ENCODE measurements around the gene BRSK2. TPM values are rescaled to one million over a fixed set of nuclear protein-coding genes. Genes with fewer than 3 reads are reported as not detected.

BRSK2 gene
- total RNA-seq, 1 experiment from 2014 or later: 23.6 TPM

- DNase-seq: no peak
- Histone ChIP-seq H3K36me3 (replicated peaks; ENCODE audit: control insufficient read depth, insufficient read depth, low read length) (peaks cover 2% of the 10 kb centered on the region; the same call in 1 of the 2 replicates), H3K4me3 (ENCODE audit: insufficient read depth, low read depth, low read length) (no peak overlapping the region), H3K27me3 (ENCODE audit: control insufficient read depth, insufficient read depth, low read length) (no peaks in the 10 kb centered on the region)
These were observed 87.4 kb downstream of the BRSK2 start for GRCh38 chr11:1476940-1477736.

GRCh38 chr11:1478011-1478410 is 88.3 kb downstream of the BRSK2 start:
- Histone ChIP-seq H3K36me3 (replicated peaks; ENCODE audit: control insufficient read depth, insufficient read depth, low read length) (peaks cover 2% of the 10 kb centered on the region; the same call in 1 of the 2 replicates), H3K4me3 (ENCODE audit: insufficient read depth, low read depth, low read length) (no peak overlapping the region), H3K27me3 (ENCODE audit: control insufficient read depth, insufficient read depth, low read length) (no peaks in the 10 kb centered on the region)
- no peak for DNase-seq

GRCh38 chr11:1478544-1478943 is 88.8 kb downstream of the BRSK2 start:
- H3K4me3 ChIP-seq (ENCODE audit: insufficient read depth, low read depth, low read length): no peak overlapping the region
- DNase-seq: peak; percentile 36
- H3K36me3 ChIP-seq (replicated peaks; ENCODE audit: control insufficient read depth, insufficient read depth, low read length): peaks cover 2% of the 10 kb centered on the region; the same call in 1 of the 2 replicates
- no peaks in the 10 kb centered on the region for H3K27me3 ChIP-seq (ENCODE audit: control insufficient read depth, insufficient read depth, low read length)

- H3K27me3 ChIP-seq (ENCODE audit: control insufficient read depth, insufficient read depth, low read length): no peaks in the 10 kb centered on the region
- DNase-seq: no peak
- no peak overlapping the region for H3K4me3 ChIP-seq (ENCODE audit: insufficient read depth, low read depth, low read length)
- H3K36me3 ChIP-seq (replicated peaks; ENCODE audit: control insufficient read depth, insufficient read depth, low read length): peaks cover 2% of the 10 kb centered on the region; the same call in 1 of the 2 replicates
These were observed 89.4 kb downstream of the BRSK2 start for GRCh38 chr11:1479006-1479677.

GRCh38 chr11:1479678-1480118 is 90.0 kb downstream of the BRSK2 start:
- Histone ChIP-seq H3K27me3 (ENCODE audit: control insufficient read depth, insufficient read depth, low read length) (no peaks in the 10 kb centered on the region), H3K36me3 (replicated peaks; ENCODE audit: control insufficient read depth, insufficient read depth, low read length) (peaks cover 2% of the 10 kb centered on the region; the same call in 1 of the 2 replicates), H3K4me3 (ENCODE audit: insufficient read depth, low read depth, low read length) (no peak overlapping the region)
- DNase-seq: no peak

GRCh38 chr11:1480191-1480554 is 90.4 kb downstream of the BRSK2 start:
- no peak for DNase-seq
- H3K4me3 ChIP-seq (ENCODE audit: insufficient read depth, low read depth, low read length): no peak overlapping the region
- H3K36me3 ChIP-seq (replicated peaks; ENCODE audit: control insufficient read depth, insufficient read depth, low read length): peaks cover 2% of the 10 kb centered on the region; the same call in 1 of the 2 replicates
- H3K27me3 ChIP-seq (ENCODE audit: control insufficient read depth, insufficient read depth, low read length): no peaks in the 10 kb centered on the region

GRCh38 chr11:1480555-1481482 is 91.1 kb downstream of the BRSK2 start:
- H3K36me3 ChIP-seq (replicated peaks; ENCODE audit: control insufficient read depth, insufficient read depth, low read length): peaks cover 2% of the 10 kb centered on the region; the same call in 1 of the 2 replicates
- H3K27me3 ChIP-seq (ENCODE audit: control insufficient read depth, insufficient read depth, low read length): no peaks in the 10 kb centered on the region
- DNase-seq: peak; percentile 74
- H3K4me3 ChIP-seq (ENCODE audit: insufficient read depth, low read depth, low read length): no peak overlapping the region

- Histone ChIP-seq H3K4me3 (ENCODE audit: insufficient read depth, low read depth, low read length) (no peak overlapping the region), H3K36me3 (replicated peaks; ENCODE audit: control insufficient read depth, insufficient read depth, low read length) (peaks cover 2% of the 10 kb centered on the region; the same call in 1 of the 2 replicates), H3K27me3 (ENCODE audit: control insufficient read depth, insufficient read depth, low read length) (no peaks in the 10 kb centered on the region)
- peak; percentile 79 for DNase-seq
These were observed 91.7 kb downstream of the BRSK2 start for GRCh38 chr11:1481483-1481825.

- H3K4me3 ChIP-seq (ENCODE audit: insufficient read depth, low read depth, low read length): no peak overlapping the region
- no peaks in the 10 kb centered on the region for H3K27me3 ChIP-seq (ENCODE audit: control insufficient read depth, insufficient read depth, low read length)
- peaks cover 2% of the 10 kb centered on the region; the same call in 1 of the 2 replicates for H3K36me3 ChIP-seq (replicated peaks; ENCODE audit: control insufficient read depth, insufficient read depth, low read length)
- DNase-seq: peak; percentile 69
These were observed 92.2 kb downstream of the BRSK2 start for GRCh38 chr11:1481861-1482441.

GRCh38 chr11:1482581-1483444 is 93.1 kb downstream of the BRSK2 start:
- peak; percentile 85 for DNase-seq
- Histone ChIP-seq H3K4me3 (ENCODE audit: insufficient read depth, low read depth, low read length) (no peak overlapping the region), H3K27me3 (ENCODE audit: control insufficient read depth, insufficient read depth, low read length) (no peaks in the 10 kb centered on the region), H3K36me3 (replicated peaks; ENCODE audit: control insufficient read depth, insufficient read depth, low read length) (peaks cover 2% of the 10 kb centered on the region; the same call in 1 of the 2 replicates)

- no peak for DNase-seq
- no peaks in the 10 kb centered on the region for H3K36me3 ChIP-seq (replicated peaks; ENCODE audit: control insufficient read depth, insufficient read depth, low read length)
- H3K27me3 ChIP-seq (ENCODE audit: control insufficient read depth, insufficient read depth, low read length): no peaks in the 10 kb centered on the region
These were observed 93.8 kb downstream of the BRSK2 start for GRCh38 chr11:1483445-1483961.

GRCh38 chr11:1484061-1484671 is 94.4 kb downstream of the BRSK2 start:
- H3K27me3 ChIP-seq (ENCODE audit: control insufficient read depth, insufficient read depth, low read length): no peaks in the 10 kb centered on the region
- no peaks in the 10 kb centered on the region for H3K36me3 ChIP-seq (replicated peaks; ENCODE audit: control insufficient read depth, insufficient read depth, low read length)
- no peak for DNase-seq
- no peak overlapping the region for H3K4me3 ChIP-seq (ENCODE audit: insufficient read depth, low read depth, low read length)

More at GRCh38 chr11:1483445-1483961, 93.8 kb downstream of the BRSK2 start:
- no peak overlapping the region for H3K4me3 ChIP-seq (ENCODE audit: insufficient read depth, low read depth, low read length)
